HG02623 (cell line): ENCODE results near the gene ADAMTS8.

ENCODE experiments used
- ATAC-seq: cut with Tn5 transposase; IDR thresholded peaks from one replicate; pipeline ENCODE4 v1.9.1; 2021; ENCODE audit warnings: moderate library complexity; ENCODE audit not compliant: unreplicated experiment

ADAMTS8 gene

GRCh38 chr11:130402570-130402969 is 25.8 kb downstream of the ADAMTS8 start:
- no peak for ATAC-seq

GRCh38 chr11:130400781-130401483 is 27.5 kb downstream of the ADAMTS8 start:
- ATAC-seq, result no peak

- no peak for ATAC-seq
Measured at GRCh38 chr11:130399196-130399595, 29.2 kb downstream of the ADAMTS8 start.

- ATAC-seq, result no peak
Measured at GRCh38 chr11:130397780-130398179, 30.6 kb downstream of the ADAMTS8 start.

- ATAC-seq, result no peak
Measured at GRCh38 chr11:130396965-130397364, 31.4 kb downstream of the ADAMTS8 start.

GRCh38 chr11:130394615-130395014 is 33.8 kb downstream of the ADAMTS8 start:
- no peak for ATAC-seq

GRCh38 chr11:130391711-130392110 is 36.7 kb downstream of the ADAMTS8 start:
- no peak for ATAC-seq

GRCh38 chr11:130390071-130390758 is 38.2 kb downstream of the ADAMTS8 start:
- ATAC-seq, result no peak

- ATAC-seq, result no peak
Measured at GRCh38 chr11:130389335-130389935, 39.0 kb downstream of the ADAMTS8 start.

- ATAC-seq, result no peak
Measured at GRCh38 chr11:130388607-130389205, 39.7 kb downstream of the ADAMTS8 start.

GRCh38 chr11:130386056-130386455 is 42.4 kb downstream of the ADAMTS8 start:
- ATAC-seq, result no peak

GRCh38 chr11:130383344-130384211 is 44.8 kb downstream of the ADAMTS8 start:
- ATAC-seq, result no peak

GRCh38 chr11:130381317-130381716 is 47.1 kb downstream of the ADAMTS8 start:
- ATAC-seq, result no peak

GRCh38 chr11:130380778-130381177 is 47.6 kb downstream of the ADAMTS8 start:
- ATAC-seq, result no peak

- ATAC-seq, result no peak
Measured at GRCh38 chr11:130379276-130379675, 49.1 kb downstream of the ADAMTS8 start.

- ATAC-seq, result no peak
Measured at GRCh38 chr11:130370845-130371590, 57.4 kb downstream of the ADAMTS8 start.

- no peak for ATAC-seq
Measured at GRCh38 chr11:130369713-130370112, 58.7 kb downstream of the ADAMTS8 start.

- no peak for ATAC-seq
Measured at GRCh38 chr11:130369141-130369691, 59.2 kb downstream of the ADAMTS8 start.

GRCh38 chr11:130359419-130359818 is 69.0 kb downstream of the ADAMTS8 start:
- ATAC-seq, result no peak

- no peak for ATAC-seq
Measured at GRCh38 chr11:130358398-130358797, 70.0 kb downstream of the ADAMTS8 start.
